Smooth muscle cell (in vitro differentiated cells): ENCODE results near the gene CLSTN2. TPM values are rescaled to one million over a fixed set of nuclear protein-coding genes. Genes with fewer than 3 reads are reported as not detected.
A peak's percentile ranks its signal among the peaks of the same experiment; 100 is the strongest.

Source experiments
- DNase-seq: peaks from one replicate; lab custom pipeline; 2025; ENCODE audit not compliant: unreplicated experiment; lab: John Stamatoyannopoulos, UW
- H2AFZ ChIP-seq: fragments of 200-600 bp; sonication (generic); 2 replicates; pipeline ENCODE4 v1.6.0; 2016; ENCODE audit warnings: antibody characterized with exemption, low read depth, mild to moderate bottlenecking
- H3F3A ChIP-seq: fragments of 200-600 bp; sonication (generic); 2 replicates; pipeline ENCODE4 v1.6.0; 2017; ENCODE audit warnings: antibody characterized with exemption, low read depth
- H3K27ac ChIP-seq: fragments of 200-600 bp; sonication (generic); 2 replicates; pipeline ENCODE4 v1.5.1; 2016; ENCODE audit warnings: low read depth, mild to moderate bottlenecking
- H3K27me3 ChIP-seq: fragments of 200-600 bp; sonication (generic); 2 replicates; pipeline ENCODE4 v1.6.1; 2016; ENCODE audit warnings: low read depth, mild to moderate bottlenecking
- H3K36me3 ChIP-seq: fragments of 200-600 bp; sonication (generic); 2 replicates; pipeline ENCODE4 v1.5.1; 2016; ENCODE audit warnings: low read depth
- H3K4me1 ChIP-seq: fragments of 200-600 bp; sonication (generic); 2 replicates; pipeline ENCODE4 v1.5.1; 2016; ENCODE audit warnings: low read depth
- H3K4me2 ChIP-seq: fragments of 200-600 bp; sonication (generic); 2 replicates; pipeline ENCODE4 v1.6.0; 2016; ENCODE audit warnings: mild to moderate bottlenecking
- H3K4me3 ChIP-seq: fragments of 200-600 bp; sonication (generic); 2 replicates; pipeline ENCODE4 v1.5.1; 2016; ENCODE audit warnings: mild to moderate bottlenecking
- H3K79me2 ChIP-seq: fragments of 200-600 bp; sonication (generic); 2 replicates; pipeline ENCODE4 v1.6.0; 2016; ENCODE audit warnings: low read depth, mild to moderate bottlenecking
- H3K9ac ChIP-seq: fragments of 200-600 bp; sonication (generic); 2 replicates; pipeline ENCODE4 v1.6.0; 2016; ENCODE audit warnings: low read depth
- H3K9me3 ChIP-seq: fragments of 200-600 bp; sonication (generic); replicated peaks from 2 replicates; pipeline ENCODE4 v1.5.1; 2016; ENCODE audit warnings: low read depth
- H4K20me1 ChIP-seq: fragments of 200-600 bp; sonication (generic); 2 replicates; pipeline ENCODE4 v1.6.0; 2016; ENCODE audit warnings: low read depth
- WGBS: methylation state at CpG from one replicate; pipeline ENCODE4 v1.1.7; 2016; ENCODE audit warnings: low lambda C conversion rate; 5-methylcytosine and 5-hydroxymethylcytosine counted together
- polyA plus RNA-seq: library from polyadenylated mRNA; unstranded; fragments of >200 nt; fragmentation: Nextera tagmentation; extraction: Ambion mirVana; gene quantifications from 2 replicates; pipeline ENCODE4 v1.2.1, GENCODE V29; 2016
- total RNA-seq: library from RNA; depleted of rRNA; stranded (reverse); fragments of >200 nt; gene quantifications from 2 replicates; pipeline ENCODE4 v1.2.3, GENCODE V29; 2014
- TF ChIP-seq, protein P1 (sequence below): fragments of 200-600 bp; sonication (generic); IDR thresholded peaks from 2 replicates; pipeline ENCODE4 v1.5.1; 2017; ENCODE audit warnings: borderline replicate concordance, mild to moderate bottlenecking, antibody characterized with exemption; ENCODE audit not compliant: insufficient read depth, poor library complexity, severe bottlenecking

Gene CLSTN2
- total and polyA plus RNA-seq, 2 experiments from 2014 or later: 0.91 to 1.5 TPM

DNA sequence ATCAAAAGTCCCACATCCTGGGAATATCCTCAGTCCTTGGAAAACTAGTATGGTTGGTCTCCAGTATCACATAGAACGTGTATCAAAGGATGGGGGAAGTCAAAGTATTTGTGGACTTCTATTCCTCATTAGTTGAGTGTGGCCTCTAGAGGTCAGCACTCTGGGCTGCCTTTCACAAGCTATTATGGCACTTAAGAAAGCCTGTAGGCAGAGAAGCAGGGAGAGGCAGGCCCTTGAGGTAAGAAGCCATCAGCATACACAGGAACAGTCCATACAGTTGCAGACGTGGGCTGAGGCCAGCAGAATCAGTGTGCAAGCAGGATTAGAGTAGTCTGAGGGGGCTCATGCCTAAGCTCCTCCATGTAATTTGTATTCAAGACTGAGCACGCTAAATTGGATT is 341.7 kb downstream of the CLSTN2 start:
- WGBS: 43% methylated on average over 3 of the region's 3 CpGs
- Histone ChIP-seq H3F3A (no peaks in the 10 kb centered on the region), H3K9me3 (no peaks in the 10 kb centered on the region), H3K4me1 (no peaks in the 10 kb centered on the region), H3K36me3 (no peaks in the 10 kb centered on the region), H3K27me3 (peaks cover 10% of the 10 kb centered on the region), H2AFZ (no peak overlapping the region), H3K79me2 (no peaks in the 10 kb centered on the region), H3K27ac (no peak overlapping the region), H4K20me1 (no peaks in the 10 kb centered on the region), H3K4me2 (no peak overlapping the region), H3K9ac (no peak overlapping the region), H3K4me3 (no peak overlapping the region)
- DNase-seq: no peak
- TF ChIP-seq, protein P1, sequence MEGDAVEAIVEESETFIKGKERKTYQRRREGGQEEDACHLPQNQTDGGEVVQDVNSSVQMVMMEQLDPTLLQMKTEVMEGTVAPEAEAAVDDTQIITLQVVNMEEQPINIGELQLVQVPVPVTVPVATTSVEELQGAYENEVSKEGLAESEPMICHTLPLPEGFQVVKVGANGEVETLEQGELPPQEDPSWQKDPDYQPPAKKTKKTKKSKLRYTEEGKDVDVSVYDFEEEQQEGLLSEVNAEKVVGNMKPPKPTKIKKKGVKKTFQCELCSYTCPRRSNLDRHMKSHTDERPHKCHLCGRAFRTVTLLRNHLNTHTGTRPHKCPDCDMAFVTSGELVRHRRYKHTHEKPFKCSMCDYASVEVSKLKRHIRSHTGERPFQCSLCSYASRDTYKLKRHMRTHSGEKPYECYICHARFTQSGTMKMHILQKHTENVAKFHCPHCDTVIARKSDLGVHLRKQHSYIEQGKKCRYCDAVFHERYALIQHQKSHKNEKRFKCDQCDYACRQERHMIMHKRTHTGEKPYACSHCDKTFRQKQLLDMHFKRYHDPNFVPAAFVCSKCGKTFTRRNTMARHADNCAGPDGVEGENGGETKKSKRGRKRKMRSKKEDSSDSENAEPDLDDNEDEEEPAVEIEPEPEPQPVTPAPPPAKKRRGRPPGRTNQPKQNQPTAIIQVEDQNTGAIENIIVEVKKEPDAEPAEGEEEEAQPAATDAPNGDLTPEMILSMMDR: peak; percentile 41

DNA sequence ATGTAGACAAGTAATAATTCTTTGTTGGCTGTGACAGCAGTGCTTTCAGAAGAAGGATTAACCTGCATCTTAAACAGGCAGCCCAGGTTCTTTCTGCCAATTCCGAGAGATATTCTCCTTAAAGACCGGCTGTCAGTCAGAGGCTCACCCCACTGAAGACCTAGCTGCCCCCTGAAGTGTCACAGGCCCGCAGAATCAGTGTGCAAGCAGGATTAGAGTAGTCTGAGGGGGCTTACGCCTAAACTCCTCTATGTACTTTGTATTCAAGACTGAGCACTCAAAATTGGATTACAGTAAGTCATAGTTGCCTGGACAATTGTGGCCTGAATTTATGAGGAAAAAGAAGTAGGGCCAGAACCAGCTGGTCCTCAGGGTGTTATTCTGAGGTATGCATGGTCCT is 342.9 kb downstream of the CLSTN2 start:
- no peaks in the 10 kb centered on the region for H3K4me1 ChIP-seq
- no peaks in the 10 kb centered on the region for H3F3A ChIP-seq
- H3K4me3 ChIP-seq: no peak overlapping the region
- no peak overlapping the region for H3K4me2 ChIP-seq
- no peaks in the 10 kb centered on the region for H3K79me2 ChIP-seq
- no peaks in the 10 kb centered on the region for H3K36me3 ChIP-seq
- WGBS: 89% methylated on average over 4 of the region's 4 CpGs
- peaks cover 20% of the 10 kb centered on the region for H3K27me3 ChIP-seq
- TF ChIP-seq, protein P1: no peak
- no peak overlapping the region for H2AFZ ChIP-seq
- no peak overlapping the region for H3K27ac ChIP-seq
- H3K9me3 ChIP-seq: no peaks in the 10 kb centered on the region
- DNase-seq: no peak
- H4K20me1 ChIP-seq: no peaks in the 10 kb centered on the region
- no peak overlapping the region for H3K9ac ChIP-seq

DNA sequence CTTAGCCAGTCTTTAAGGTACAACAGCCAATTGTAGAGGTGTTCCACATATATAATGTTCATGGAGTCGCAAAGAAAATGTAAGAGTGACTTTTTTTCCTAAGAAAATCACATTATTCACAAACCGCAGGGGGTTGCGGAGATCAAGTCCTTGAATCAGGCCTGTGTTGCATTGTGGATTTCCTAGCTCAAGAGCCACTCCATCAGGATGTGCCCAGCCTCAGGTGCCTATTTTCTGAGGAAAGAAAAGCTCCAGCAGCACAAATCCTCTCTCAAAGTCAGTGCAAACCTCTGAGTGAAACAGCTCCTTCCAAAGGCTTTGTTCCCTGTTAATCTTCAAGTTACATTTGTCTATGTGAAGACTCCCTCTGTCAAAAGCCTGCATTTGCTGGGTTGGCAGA is 349.4 kb downstream of the CLSTN2 start:
- Histone ChIP-seq H3K4me2 (no peak overlapping the region), H4K20me1 (no peaks in the 10 kb centered on the region), H3K27me3 (peaks cover 49% of the 10 kb centered on the region), H3F3A (no peaks in the 10 kb centered on the region), H3K79me2 (no peaks in the 10 kb centered on the region), H2AFZ (no peak overlapping the region), H3K36me3 (no peaks in the 10 kb centered on the region), H3K4me3 (no peak overlapping the region), H3K9me3 (no peaks in the 10 kb centered on the region), H3K4me1 (peaks cover 9% of the 10 kb centered on the region), H3K9ac (no peak overlapping the region), H3K27ac (no peak overlapping the region)
- WGBS: 93% methylated on average over 3 of the region's 3 CpGs
- no peak for DNase-seq
- TF ChIP-seq, protein P1: no peak

DNA sequence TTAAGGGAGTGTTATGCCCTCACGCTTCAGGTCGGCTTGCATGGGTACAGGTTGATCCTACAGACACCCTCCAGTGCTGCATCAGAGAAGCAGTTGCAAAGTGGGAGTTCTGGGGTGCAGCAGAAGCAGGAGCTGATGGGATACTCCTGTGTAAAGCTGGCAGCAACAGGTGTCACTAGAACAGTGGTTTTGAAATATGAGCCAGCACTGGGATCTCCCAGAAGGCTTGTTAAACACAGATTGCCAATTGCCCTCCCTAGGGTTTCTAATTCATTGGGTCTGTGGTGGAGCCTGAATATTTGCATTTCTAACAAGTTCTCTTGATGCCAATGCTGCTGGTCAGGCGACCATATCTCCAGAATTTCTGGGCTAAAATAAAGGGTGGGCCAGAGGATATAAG is 350.4 kb downstream of the CLSTN2 start:
- H3K9me3 ChIP-seq: no peaks in the 10 kb centered on the region
- peaks cover 49% of the 10 kb centered on the region for H3K27me3 ChIP-seq
- no peak overlapping the region for H3K4me3 ChIP-seq
- H3K27ac ChIP-seq: no peak overlapping the region
- H3K79me2 ChIP-seq: no peaks in the 10 kb centered on the region
- H4K20me1 ChIP-seq: no peaks in the 10 kb centered on the region
- H3K4me2 ChIP-seq: no peak overlapping the region
- H3K9ac ChIP-seq: no peak overlapping the region
- H3K4me1 ChIP-seq: peaks cover 9% of the 10 kb centered on the region
- no peaks in the 10 kb centered on the region for H3F3A ChIP-seq
- DNase-seq: no peak
- H2AFZ ChIP-seq: no peak overlapping the region
- TF ChIP-seq, protein P1: no peak
- H3K36me3 ChIP-seq: no peaks in the 10 kb centered on the region
- WGBS: 62% methylated on average over 3 of the region's 3 CpGs
